ENCODE results near the gene LSM2.
"Not testable (repeated sequence)": the region's sequence is repeated elsewhere in the genome, so short reads cannot be mapped to it uniquely, and the experiment has no call there.

Gene LSM2

DNA sequence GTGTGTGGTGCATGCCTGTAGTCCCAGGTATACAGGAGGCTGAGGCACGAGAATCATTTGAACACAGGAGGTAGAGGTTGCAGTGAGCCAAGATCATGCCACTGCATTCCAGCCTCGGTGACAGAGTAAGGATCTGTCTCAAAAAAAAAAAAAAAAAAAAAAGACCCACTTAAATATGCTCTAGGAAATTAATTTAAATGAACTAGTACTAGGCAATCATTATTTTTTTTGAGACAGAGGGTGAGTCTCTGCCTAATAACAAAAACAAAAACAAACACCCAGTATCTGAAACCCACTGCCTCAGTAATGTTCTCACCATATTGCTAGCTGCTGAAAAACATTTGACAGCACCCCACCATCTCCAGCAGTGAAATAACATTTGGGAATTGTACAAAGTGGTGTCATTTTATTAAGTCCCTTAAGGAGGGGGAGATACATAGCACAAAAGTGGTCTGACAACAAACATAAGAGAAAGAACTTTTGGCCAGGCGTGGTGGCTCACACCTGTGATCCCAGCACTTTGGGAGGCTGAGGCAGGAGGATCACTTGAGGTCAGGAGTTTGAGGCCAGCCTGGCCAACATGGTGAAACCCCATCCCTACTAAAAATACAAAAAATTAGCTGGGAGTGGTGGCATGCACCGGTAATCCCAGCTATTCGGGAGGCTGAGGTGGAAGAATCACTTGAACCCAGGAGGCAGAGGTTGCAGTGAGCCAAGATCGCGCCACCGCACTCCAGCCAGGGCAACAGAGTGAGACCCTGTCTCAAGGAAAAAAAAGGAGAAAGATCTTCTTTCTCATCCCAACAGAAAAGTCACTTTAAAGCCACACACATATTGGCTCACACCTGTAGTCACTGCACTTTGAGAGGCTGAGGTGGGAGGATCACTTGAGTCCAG is 5.5 kb downstream of the LSM2 start:
- H3K4me1 ChIP-seq (ENCODE audit: insufficient read depth, low read length): not testable (repeated sequence)

DNA sequence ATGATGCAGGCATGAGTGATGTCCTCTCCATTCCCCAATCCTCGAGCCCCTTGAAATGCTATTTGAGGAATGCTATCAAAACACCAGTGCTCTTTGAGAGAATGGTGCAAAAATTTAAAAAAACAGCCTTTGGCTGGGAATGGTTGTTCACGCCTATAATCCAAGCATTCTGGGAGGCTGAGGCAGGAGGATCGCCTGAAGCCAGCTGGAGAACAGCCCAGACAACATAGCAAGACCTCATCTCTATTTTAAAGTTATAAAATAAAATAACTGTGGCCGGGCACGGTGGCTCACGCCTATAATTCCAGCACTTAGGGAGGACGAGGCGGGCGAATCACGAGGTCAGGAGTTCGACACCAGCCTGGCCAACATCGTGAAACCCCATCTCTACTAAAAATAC is 7.0 kb downstream of the LSM2 start:
- no peaks in the 10 kb centered on the region for H3K9me3 ChIP-seq (ENCODE audit: low read length)
- no peak overlapping the region for H2AFZ ChIP-seq (ENCODE audit: low read depth, low read length)
- no peaks in the 10 kb centered on the region for H3K4me1 ChIP-seq (ENCODE audit: insufficient read depth, low read length)
- H3K36me3 ChIP-seq (ENCODE audit: insufficient read depth, low read length): peaks cover 41% of the 10 kb centered on the region
- no peaks in the 10 kb centered on the region for H3K27me3 ChIP-seq (ENCODE audit: insufficient read depth, low read length)
- no peak overlapping the region for H3K4me3 ChIP-seq (ENCODE audit: low read length)

More for the DNA sequence above, 5.5 kb downstream of the LSM2 start:
- H3K4me3 ChIP-seq (ENCODE audit: low read length); H3K27me3 ChIP-seq (ENCODE audit: insufficient read depth, low read length); H2AFZ ChIP-seq (ENCODE audit: low read depth, low read length); H3K9me3 ChIP-seq (ENCODE audit: low read length): not testable (repeated sequence)
- H3K36me3 ChIP-seq (ENCODE audit: insufficient read depth, low read length): peaks cover 44% of the 10 kb centered on the region

DNA sequence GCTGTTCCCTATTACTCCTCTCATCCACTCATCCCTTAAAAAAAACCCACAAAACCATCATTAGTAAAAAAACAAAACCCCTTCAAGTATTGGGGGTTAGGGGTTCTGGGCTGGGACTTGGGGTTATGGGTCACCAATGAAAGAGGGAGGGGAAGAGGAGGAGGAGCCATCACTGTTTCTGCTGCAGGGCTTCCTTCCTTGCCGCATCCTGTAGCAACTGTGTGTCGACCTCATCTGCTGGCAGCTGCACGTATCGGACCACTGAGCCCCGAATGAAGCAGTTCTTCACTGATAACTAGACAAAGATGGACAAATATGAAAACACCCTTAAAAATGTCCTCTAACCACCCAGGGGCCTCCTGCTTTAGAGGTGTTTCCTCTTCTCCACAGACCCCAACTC is 9.2 kb downstream of the LSM2 start:
- Histone ChIP-seq H3K36me3 (ENCODE audit: insufficient read depth, low read length) (peaks cover 27% of the 10 kb centered on the region), H3K27me3 (ENCODE audit: insufficient read depth, low read length) (no peaks in the 10 kb centered on the region), H3K4me3 (ENCODE audit: low read length) (no peak overlapping the region), H3K4me1 (ENCODE audit: insufficient read depth, low read length) (peaks cover 13% of the 10 kb centered on the region), H2AFZ (ENCODE audit: low read depth, low read length) (no peak overlapping the region), H3K9me3 (ENCODE audit: low read length) (no peaks in the 10 kb centered on the region)

DNA sequence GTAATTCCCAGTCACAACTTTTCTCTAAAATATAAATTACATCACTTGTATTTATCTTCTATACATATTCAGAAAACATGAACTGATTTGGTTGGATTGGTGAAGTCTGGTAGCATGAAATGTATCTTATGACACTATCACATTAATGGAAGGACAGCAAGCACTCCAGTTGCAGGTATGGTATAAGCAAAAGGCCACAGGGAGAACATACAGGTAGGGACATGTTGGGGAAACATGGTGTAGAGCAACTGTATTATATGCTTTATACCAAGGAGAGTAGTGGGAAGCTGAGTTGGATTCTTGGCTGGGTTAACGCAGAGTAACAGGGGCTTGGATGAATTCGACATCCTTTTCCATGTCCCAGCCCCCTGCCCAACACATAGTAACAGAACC is 9.8 kb downstream of the LSM2 start:
- Histone ChIP-seq H3K36me3 (ENCODE audit: insufficient read depth, low read length) (peaks cover 32% of the 10 kb centered on the region), H3K4me1 (ENCODE audit: insufficient read depth, low read length) (peaks cover 13% of the 10 kb centered on the region), H3K27me3 (ENCODE audit: insufficient read depth, low read length) (no peaks in the 10 kb centered on the region), H3K4me3 (ENCODE audit: low read length) (no peak overlapping the region), H3K9me3 (ENCODE audit: low read length) (no peaks in the 10 kb centered on the region), H2AFZ (ENCODE audit: low read depth, low read length) (no peak overlapping the region)

DNA sequence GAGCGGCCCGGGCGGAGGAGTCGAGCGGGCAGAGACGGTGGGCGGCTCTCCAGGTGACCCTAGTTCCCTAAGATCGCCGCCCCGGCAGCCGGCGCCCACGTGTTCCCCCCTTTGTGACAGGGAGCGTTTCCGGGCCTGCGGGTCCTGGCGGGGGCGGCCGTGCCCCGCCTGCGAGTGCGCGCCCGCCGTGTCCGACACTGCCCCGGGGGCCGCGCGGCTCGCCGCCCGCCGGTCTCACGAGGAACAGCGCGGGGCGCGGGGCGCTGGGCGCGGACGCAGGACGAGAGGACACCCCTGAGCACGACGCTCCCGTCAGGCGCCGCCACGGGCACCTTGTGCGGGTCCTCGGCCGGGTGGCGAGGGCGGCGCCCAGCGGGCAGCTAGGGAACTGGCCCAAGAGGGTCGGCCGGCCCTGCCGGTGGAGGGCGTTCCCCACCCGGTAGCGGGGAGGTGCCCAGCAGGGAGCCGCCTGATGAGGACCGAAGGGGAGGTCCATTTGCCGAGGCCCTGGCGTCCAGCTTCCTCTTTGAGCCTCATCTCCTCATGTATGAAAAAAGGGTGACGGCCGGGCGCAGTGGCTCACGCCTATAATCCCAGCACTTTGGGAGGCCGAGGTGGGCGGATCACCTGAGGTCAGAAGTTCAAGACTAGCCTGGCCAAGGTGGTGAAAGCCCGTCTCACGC is 11.0 kb downstream of the LSM2 start, which contains the start of gene VARS1:
Gene VARS1, minus strand, starts transcription at position 137 of the 683 bp plus-strand sequence. CDS start 535 bp downstream, outside the sequence.
- no peaks in the 10 kb centered on the region for H3K9me3 ChIP-seq (ENCODE audit: low read length)
- H3K4me1 ChIP-seq (ENCODE audit: insufficient read depth, low read length): peaks cover 13% of the 10 kb centered on the region
- H3K36me3 ChIP-seq (ENCODE audit: insufficient read depth, low read length): peaks cover 34% of the 10 kb centered on the region
- H3K27me3 ChIP-seq (ENCODE audit: insufficient read depth, low read length): no peaks in the 10 kb centered on the region
- peak within 1 kb of the TSS; percentile 83 for H3K4me3 ChIP-seq (ENCODE audit: low read length)
- H2AFZ ChIP-seq (ENCODE audit: low read depth, low read length): peak within 1 kb of the TSS; percentile 60

DNA sequence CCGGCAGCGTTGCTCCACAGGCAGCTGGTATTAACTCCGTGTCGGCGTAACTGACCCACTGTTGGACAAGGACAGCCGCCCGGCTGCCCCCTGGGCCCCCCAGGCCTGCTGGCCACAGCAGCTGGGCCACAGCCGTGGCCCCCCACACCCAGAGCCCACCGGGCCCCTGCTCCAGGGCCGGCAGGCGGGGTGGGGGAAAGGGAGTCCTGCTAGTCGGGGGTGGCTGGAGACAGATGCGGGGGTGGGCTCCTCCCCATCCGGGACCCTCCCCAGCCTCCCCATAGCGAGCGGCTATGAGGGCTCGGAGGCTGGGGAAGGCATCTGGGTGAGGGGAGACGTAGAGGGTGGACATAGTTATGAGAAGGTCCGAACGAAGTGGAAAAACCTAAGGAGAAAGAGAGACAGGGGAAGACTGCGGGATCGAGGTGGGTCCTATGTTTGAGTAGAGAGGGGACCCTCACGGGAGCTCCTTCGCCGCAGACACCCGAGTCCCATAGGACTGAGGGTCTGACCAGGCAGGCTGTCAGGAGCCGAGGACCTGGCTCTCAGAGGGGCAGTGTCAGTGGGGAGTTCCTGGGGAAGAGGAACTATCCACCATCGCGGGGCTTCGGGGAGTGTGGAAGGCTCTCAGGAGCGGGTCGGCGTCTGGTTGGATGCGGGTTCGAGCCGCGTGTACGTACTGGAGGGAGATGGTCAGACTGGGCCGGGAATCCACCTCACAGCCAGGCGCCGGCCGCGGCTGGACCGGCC is 11.7 kb downstream of the LSM2 start:
- Histone ChIP-seq H3K9me3 (ENCODE audit: low read length) (no peaks in the 10 kb centered on the region), H2AFZ (ENCODE audit: low read depth, low read length) (peak overlapping the region; percentile 60), H3K36me3 (ENCODE audit: insufficient read depth, low read length) (peaks cover 37% of the 10 kb centered on the region), H3K27me3 (ENCODE audit: insufficient read depth, low read length) (no peaks in the 10 kb centered on the region), H3K4me1 (ENCODE audit: insufficient read depth, low read length) (peaks cover 13% of the 10 kb centered on the region), H3K4me3 (ENCODE audit: low read length) (peak overlapping the region; percentile 83)

DNA sequence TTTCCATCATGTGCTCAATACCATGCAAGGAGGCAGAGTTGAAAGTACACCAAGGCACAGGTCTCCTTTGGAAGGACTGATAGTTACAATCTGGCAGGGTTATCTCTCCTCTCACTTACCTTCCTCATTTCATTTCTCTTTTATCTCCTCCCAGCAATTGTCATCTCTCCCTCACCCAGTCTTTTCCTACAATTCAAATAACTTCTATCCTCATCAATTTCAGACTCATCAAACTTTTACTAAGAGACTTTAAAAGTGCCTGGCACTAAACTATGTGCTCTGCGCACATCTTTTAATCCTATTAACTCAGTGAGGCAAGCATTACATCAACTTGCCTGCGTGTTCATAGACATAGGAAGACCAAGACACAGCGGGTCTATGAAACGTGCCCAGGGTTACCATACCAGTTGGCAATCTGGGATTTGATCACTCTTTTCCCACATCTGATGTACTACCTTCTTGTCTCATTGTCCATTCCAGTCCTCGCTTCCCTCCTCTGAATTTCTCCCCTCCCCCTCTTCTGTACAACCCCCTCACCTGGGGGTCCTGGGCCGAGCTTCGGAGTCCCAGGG is 12.4 kb downstream of the LSM2 start:
- Histone ChIP-seq H3K27me3 (ENCODE audit: insufficient read depth, low read length) (no peaks in the 10 kb centered on the region), H3K4me1 (ENCODE audit: insufficient read depth, low read length) (peaks cover 13% of the 10 kb centered on the region), H3K36me3 (ENCODE audit: insufficient read depth, low read length) (peaks cover 39% of the 10 kb centered on the region), H3K4me3 (ENCODE audit: low read length) (peak overlapping the region; percentile 83), H2AFZ (ENCODE audit: low read depth, low read length) (peak overlapping the region; percentile 60), H3K9me3 (ENCODE audit: low read length) (no peaks in the 10 kb centered on the region)

DNA sequence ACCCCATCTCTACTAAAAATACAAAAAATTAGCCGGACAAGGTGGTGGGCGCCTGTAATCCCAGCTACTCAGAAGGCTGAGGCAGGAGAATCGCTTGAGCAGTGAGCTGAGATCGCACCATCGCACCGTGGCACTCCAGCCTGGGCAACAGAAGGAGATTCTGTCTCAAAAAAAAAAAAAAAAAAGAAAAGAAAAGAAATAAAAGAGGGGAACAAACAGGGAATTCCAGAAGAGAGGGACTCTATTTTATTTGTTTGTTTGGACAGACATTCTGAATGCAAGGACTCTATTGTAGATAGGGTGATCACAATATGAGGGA is 12.9 kb downstream of the LSM2 start:
- H3K4me1 ChIP-seq (ENCODE audit: insufficient read depth, low read length): peaks cover 13% of the 10 kb centered on the region
- peak overlapping the region; percentile 83 for H3K4me3 ChIP-seq (ENCODE audit: low read length)
- H2AFZ ChIP-seq (ENCODE audit: low read depth, low read length); H3K27me3 ChIP-seq (ENCODE audit: insufficient read depth, low read length); H3K9me3 ChIP-seq (ENCODE audit: low read length): not testable (repeated sequence)
- peaks cover 39% of the 10 kb centered on the region for H3K36me3 ChIP-seq (ENCODE audit: insufficient read depth, low read length)

DNA sequence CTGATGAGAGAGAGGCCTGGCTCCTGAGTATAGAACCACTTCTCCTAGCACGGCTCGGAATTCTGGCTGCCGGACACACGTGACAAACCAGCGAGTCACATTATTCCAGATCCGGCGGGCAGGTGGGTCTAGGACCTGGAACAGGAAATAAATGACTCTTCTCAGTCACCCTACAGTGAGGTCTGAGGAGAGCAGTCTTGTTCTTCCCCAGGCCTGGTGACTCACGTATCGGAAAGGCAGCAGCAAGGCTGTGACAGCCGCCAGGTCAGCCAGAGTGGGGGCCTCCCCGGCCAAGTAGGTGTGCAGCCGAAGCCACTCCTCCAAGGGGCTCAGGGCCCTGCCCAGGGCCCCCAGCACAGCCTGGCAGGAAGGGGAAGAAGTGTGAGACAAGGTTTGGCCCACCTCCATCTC is 14.0 kb downstream of the LSM2 start:
- H3K36me3 ChIP-seq (ENCODE audit: insufficient read depth, low read length): peaks cover 30% of the 10 kb centered on the region

DNA sequence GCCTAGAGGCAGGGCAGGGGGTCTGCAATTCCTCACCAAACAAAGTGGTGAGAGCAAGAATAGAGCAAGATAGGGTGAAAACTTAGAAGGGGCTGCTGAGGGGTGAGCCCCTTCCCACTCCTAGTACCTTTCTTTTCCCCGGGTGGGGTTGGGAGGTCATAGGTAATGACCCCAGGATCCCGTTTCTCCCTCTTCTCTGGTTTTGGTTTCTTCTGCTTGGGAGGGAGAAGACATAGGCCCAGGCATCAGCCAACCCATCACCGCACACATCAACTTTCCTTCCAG is 14.7 kb downstream of the LSM2 start:
- no peak overlapping the region for H3K4me3 ChIP-seq (ENCODE audit: low read length)
- peaks cover 26% of the 10 kb centered on the region for H3K36me3 ChIP-seq (ENCODE audit: insufficient read depth, low read length)

More for the DNA sequence above, 14.0 kb downstream of the LSM2 start:
- Histone ChIP-seq H2AFZ (ENCODE audit: low read depth, low read length) (no peak overlapping the region), H3K4me1 (ENCODE audit: insufficient read depth, low read length) (peaks cover 13% of the 10 kb centered on the region), H3K9me3 (ENCODE audit: low read length) (no peaks in the 10 kb centered on the region), H3K4me3 (ENCODE audit: low read length) (no peak overlapping the region), H3K27me3 (ENCODE audit: insufficient read depth, low read length) (no peaks in the 10 kb centered on the region)

DNA sequence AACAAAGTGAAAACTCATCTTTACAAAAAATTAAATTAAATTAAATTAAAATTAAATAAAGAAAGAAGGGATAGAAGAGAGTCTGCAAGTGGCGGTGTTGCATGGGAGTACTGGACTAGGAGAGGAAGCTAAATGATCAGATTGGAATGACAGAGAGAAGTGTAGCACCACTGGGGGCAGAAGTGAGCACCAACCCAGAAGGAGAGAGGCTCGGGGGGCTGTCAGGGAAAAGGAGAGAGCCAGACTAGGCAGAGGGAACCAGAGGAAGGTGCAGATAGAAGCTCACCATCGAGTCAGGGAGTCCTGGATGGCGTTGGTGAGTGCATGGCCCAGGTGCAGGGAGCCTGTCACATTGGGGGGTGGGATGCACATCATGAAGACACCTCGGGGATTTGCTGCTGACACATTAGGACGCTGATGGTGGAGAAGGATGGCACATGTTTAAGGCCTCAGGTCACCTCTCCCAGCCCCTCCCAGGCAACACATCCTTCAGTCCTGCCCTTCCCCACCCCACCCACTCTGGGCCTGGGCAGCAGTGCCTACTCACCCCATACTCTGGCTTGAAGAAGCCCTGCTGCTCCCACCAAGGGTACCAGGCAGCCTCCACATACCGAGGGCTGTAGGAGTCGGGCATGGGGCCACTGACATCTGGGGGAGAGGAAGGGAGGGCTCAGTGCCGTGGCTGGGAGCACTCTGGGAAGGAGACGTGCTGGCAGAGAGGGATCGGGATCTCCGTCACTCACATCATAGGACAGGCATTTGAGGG is 15.3 kb downstream of the LSM2 start:
- Histone ChIP-seq H3K4me3 (ENCODE audit: low read length) (no peak overlapping the region), H2AFZ (ENCODE audit: low read depth, low read length) (no peak overlapping the region), H3K36me3 (ENCODE audit: insufficient read depth, low read length) (peaks cover 26% of the 10 kb centered on the region), H3K27me3 (ENCODE audit: insufficient read depth, low read length) (no peaks in the 10 kb centered on the region), H3K4me1 (ENCODE audit: insufficient read depth, low read length) (peaks cover 13% of the 10 kb centered on the region), H3K9me3 (ENCODE audit: low read length) (no peaks in the 10 kb centered on the region)

More for the DNA sequence above, 14.7 kb downstream of the LSM2 start:
- Histone ChIP-seq H2AFZ (ENCODE audit: low read depth, low read length) (no peak overlapping the region), H3K9me3 (ENCODE audit: low read length) (no peaks in the 10 kb centered on the region), H3K27me3 (ENCODE audit: insufficient read depth, low read length) (no peaks in the 10 kb centered on the region), H3K4me1 (ENCODE audit: insufficient read depth, low read length) (peaks cover 13% of the 10 kb centered on the region)

DNA sequence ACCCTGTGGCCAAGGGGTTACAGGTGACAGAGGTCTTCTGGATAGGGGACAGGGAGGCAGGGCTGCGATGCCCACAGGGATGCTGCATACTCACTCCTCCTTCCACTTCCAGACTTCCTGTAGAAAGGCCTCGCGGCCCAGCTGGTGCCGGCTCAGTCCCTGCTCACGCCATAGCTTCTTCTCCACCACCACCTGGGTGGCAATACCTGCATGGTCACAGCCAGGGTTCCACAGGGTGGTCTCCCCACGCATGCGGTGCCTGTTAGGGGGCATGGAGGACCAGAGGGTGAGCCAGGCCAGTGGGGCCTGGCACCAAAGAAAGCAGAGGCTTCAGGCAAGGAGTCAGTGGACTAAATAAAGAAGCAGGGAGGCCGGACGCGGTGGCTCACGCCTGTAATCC is 21.3 kb downstream of the LSM2 start:
- Histone ChIP-seq H3K9me3 (ENCODE audit: low read length) (no peaks in the 10 kb centered on the region), H3K27me3 (ENCODE audit: insufficient read depth, low read length) (no peaks in the 10 kb centered on the region), H3K4me1 (ENCODE audit: insufficient read depth, low read length) (no peaks in the 10 kb centered on the region), H2AFZ (ENCODE audit: low read depth, low read length) (no peak overlapping the region), H3K36me3 (ENCODE audit: insufficient read depth, low read length) (peaks cover 54% of the 10 kb centered on the region), H3K4me3 (ENCODE audit: low read length) (no peak overlapping the region)

Data from neuron (in vitro differentiated cells).